PFSK-1 (cell line): Measurements from ENCODE around the gene SPIRE1.

Source experiments
- FOXP2 ChIP-seq: optimal IDR thresholded peaks from 2 replicates; pipeline ENCODE3; 2011; ENCODE audit warnings: borderline replicate concordance, control low read depth, inconsistent platforms; ENCODE audit not compliant: insufficient read depth; ENCODE audit errors: extremely low read length, extremely low read depth
- POLR2AphosphoS5 ChIP-seq: IDR thresholded peaks from 2 replicates; pipeline ENCODE4 v1.6.1; 2012; ENCODE audit warnings: low read depth, mild to moderate bottlenecking, control low read depth, low read length, moderate library complexity
- REST ChIP-seq, 2 experiments: IDR thresholded peaks; 2 replicates each; pipeline versions ENCODE4 v1.6.1 to v1.8.0; 2011 to 2012; ENCODE audit warnings: low read depth in 2 of 2, low read length in 2 of 2, control low read depth in 1 of 2, inconsistent platforms in 1 of 2, mild to moderate bottlenecking in 1 of 2, moderate library complexity in 1 of 2; ENCODE audit not compliant: insufficient read depth in 1 of 2
- SIN3A ChIP-seq: IDR thresholded peaks from 2 replicates; pipeline ENCODE4 v1.6.1; 2012; ENCODE audit warnings: mild to moderate bottlenecking, low read length, moderate library complexity, borderline replicate concordance; ENCODE audit not compliant: insufficient read depth
- TAF1 ChIP-seq: IDR thresholded peaks from 2 replicates; pipeline ENCODE4 v1.6.1; 2012; ENCODE audit warnings: low read length, control low read depth, borderline replicate concordance; ENCODE audit not compliant: insufficient read depth

SPIRE1 gene

GRCh38 chr18:12451428-12451827 is 206.5 kb downstream of the SPIRE1 start:
- no peak for TF ChIP-seq FOXP2
- TF ChIP-seq TAF1 = no peak
- no peak for TF ChIP-seq POLR2AphosphoS5

- no peak for TF ChIP-seq POLR2AphosphoS5
- no peak for TF ChIP-seq SIN3A
- no peak for TF ChIP-seq FOXP2
- TF ChIP-seq REST (IDR thresholded peaks at IDR 0.05; ENCODE audit: insufficient read depth in 1 of 2, low read depth in 2 of 2, low read length in 2 of 2) = no peak
- no peak for TF ChIP-seq TAF1
Observed at GRCh38 chr18:12449051-12449785, 208.7 kb downstream of the SPIRE1 start.

GRCh38 chr18:12445554-12445953 is 212.4 kb downstream of the SPIRE1 start:
- no peak for TF ChIP-seq REST (IDR thresholded peaks at IDR 0.05; ENCODE audit: insufficient read depth in 1 of 2, low read depth in 2 of 2, low read length in 2 of 2)
- no peak for TF ChIP-seq SIN3A
- TF ChIP-seq TAF1 = no peak
- no peak for TF ChIP-seq FOXP2
- no peak for TF ChIP-seq POLR2AphosphoS5

- TF ChIP-seq SIN3A = no peak
- TF ChIP-seq FOXP2 = no peak
- no peak for TF ChIP-seq TAF1
- TF ChIP-seq REST (IDR thresholded peaks at IDR 0.05; ENCODE audit: insufficient read depth in 1 of 2, low read depth in 2 of 2, low read length in 2 of 2) = no peak
- no peak for TF ChIP-seq POLR2AphosphoS5
Observed at GRCh38 chr18:12443551-12443950, 214.4 kb downstream of the SPIRE1 start.

GRCh38 chr18:12442946-12443345 is 215.0 kb downstream of the SPIRE1 start:
- no peak for TF ChIP-seq FOXP2
- TF ChIP-seq SIN3A = no peak
- no peak for TF ChIP-seq REST (IDR thresholded peaks at IDR 0.05; ENCODE audit: insufficient read depth in 1 of 2, low read depth in 2 of 2, low read length in 2 of 2)
- no peak for TF ChIP-seq POLR2AphosphoS5
- TF ChIP-seq TAF1 = no peak
